ENCODE measurements around the gene MDH1B. TPM values are rescaled to one million over a fixed set of nuclear protein-coding genes. Genes with fewer than 3 reads are reported as not detected.

Gene MDH1B
- total RNA-seq, 1 experiment from 2014 or later, result 0.85 TPM

- no TSS peak for BruUV-seq (replicated peaks)
- ChIA-PET POLR2A (no interaction called here), CTCF (no interaction called here)
- ATAC-seq, result no peak
- no peaks in the 10 kb centered on the region for H3K27me3 ChIP-seq (ENCODE audit: control insufficient read depth, insufficient read depth, low read length)
- H3K4me1 ChIP-seq (ENCODE audit: control insufficient read depth, insufficient read depth, low read length), result no peaks in the 10 kb centered on the region; the same call in 1 of the 2 replicates
- H3K36me3 ChIP-seq (ENCODE audit: control insufficient read depth, insufficient read depth, low read length), result no peaks in the 10 kb centered on the region
- DNase-seq (ENCODE audit: low read depth, low spot score), result no peak
- intact Hi-C loops (cut with micrococcal nuclease; ENCODE audit: unreplicated experiment) (no loop called here), in situ Hi-C loops (cut with HindIII; ENCODE audit: low pct_unique_long_range_greater_than_20kb, low sequenced_read_pairs) (no loop called here)
- 0 out of 4 replicates have a peak overlapping the region, but pooled peaks of 1 of the 2 experiments have one; percentile 0 for H3K4me3 ChIP-seq (ENCODE audit: low read depth in 2 of 2, low read length in 2 of 2)
- H3K9me3 ChIP-seq (ENCODE audit: control insufficient read depth, insufficient read depth, low read depth, low read length), result no peaks in the 10 kb centered on the region
- no peak for TF ChIP-seq TCF7L2 (IDR thresholded peaks at IDR 0.05; ENCODE audit: low read depth, low read length)
- no peak for TF ChIP-seq REST (IDR thresholded peaks at IDR 0.05; ENCODE audit: insufficient read depth in 1 of 2, low read depth in 2 of 2, low read length in 1 of 2)
- no peak for TF ChIP-seq SIN3A (IDR thresholded peaks at IDR 0.05; ENCODE audit: borderline replicate concordance, insufficient read depth, low read depth, low read length)
- no peak for TF ChIP-seq CTCF (IDR thresholded peaks at IDR 0.05)
- TF ChIP-seq POLR2AphosphoS5 (IDR thresholded peaks at IDR 0.05; ENCODE audit: low read depth, low read length), result no peak
- H3K27ac ChIP-seq (ENCODE audit: low read length), result no peak overlapping the region
Measured at GRCh38 chr2:206713746-206714145, 51.4 kb downstream of the MDH1B start.

- CTCF ChIA-PET, result no interaction called here
- TF ChIP-seq SIN3A (IDR thresholded peaks at IDR 0.05; ENCODE audit: borderline replicate concordance, insufficient read depth, low read depth, low read length) (no peak), POLR2AphosphoS5 (IDR thresholded peaks at IDR 0.05; ENCODE audit: low read depth, low read length) (no peak), TCF7L2 (IDR thresholded peaks at IDR 0.05; ENCODE audit: low read depth, low read length) (peak; percentile 60), REST (IDR thresholded peaks at IDR 0.05; ENCODE audit: insufficient read depth in 1 of 2, low read depth in 2 of 2, low read length in 1 of 2) (no peak), CTCF (IDR thresholded peaks at IDR 0.05) (no peak)
- Histone ChIP-seq H3K27me3 (ENCODE audit: control insufficient read depth, insufficient read depth, low read length) (peaks cover 7% of the 10 kb centered on the region; the same call in 1 of the 2 replicates), H3K27ac (ENCODE audit: low read length) (no peak overlapping the region), H3K36me3 (ENCODE audit: control insufficient read depth, insufficient read depth, low read length) (no peaks in the 10 kb centered on the region), H3K4me3 (ENCODE audit: low read depth in 2 of 2, low read length in 2 of 2) (no peak overlapping the region), H3K9me3 (ENCODE audit: control insufficient read depth, insufficient read depth, low read depth, low read length) (no peaks in the 10 kb centered on the region), H3K4me1 (ENCODE audit: control insufficient read depth, insufficient read depth, low read length) (no peaks in the 10 kb centered on the region)
- ATAC-seq, result no peak
- BruUV-seq (replicated peaks), result no TSS peak
- intact Hi-C loops (cut with micrococcal nuclease; ENCODE audit: unreplicated experiment) (no loop called here), in situ Hi-C loops (cut with HindIII; ENCODE audit: low pct_unique_long_range_greater_than_20kb, low sequenced_read_pairs) (no loop called here)
- POLR2A ChIA-PET, result no interaction called here
- no peak for DNase-seq (ENCODE audit: low read depth, low spot score)
Measured at GRCh38 chr2:206708286-206708685, 56.8 kb downstream of the MDH1B start.
